ENCODE measurements around the gene SEPTIN14.
"Not testable (repeated sequence)": the region's sequence is repeated elsewhere in the genome, so short reads cannot be mapped to it uniquely, and the experiment has no call there.

Gene SEPTIN14

DNA sequence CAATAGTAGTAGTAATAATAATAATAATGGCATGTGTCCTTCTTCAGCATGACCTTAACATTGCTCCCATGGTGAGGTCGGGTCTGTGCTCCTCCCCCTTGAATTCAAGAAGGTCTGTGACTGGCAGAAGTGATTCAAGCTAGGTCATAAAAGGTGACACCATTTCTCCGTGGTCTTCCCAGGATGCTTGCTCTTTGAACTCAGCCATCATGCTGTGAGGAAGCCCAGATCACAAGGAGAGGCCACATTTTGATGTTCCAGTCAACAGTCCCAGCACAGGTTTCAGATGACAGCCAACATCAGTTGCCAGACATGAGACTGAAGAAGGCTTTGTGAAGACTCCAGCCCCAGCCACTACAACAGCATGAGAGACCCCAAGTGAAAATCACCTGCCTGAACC is 83.9 kb downstream of the SEPTIN14 start:
- DNase-seq = no peak

DNA sequence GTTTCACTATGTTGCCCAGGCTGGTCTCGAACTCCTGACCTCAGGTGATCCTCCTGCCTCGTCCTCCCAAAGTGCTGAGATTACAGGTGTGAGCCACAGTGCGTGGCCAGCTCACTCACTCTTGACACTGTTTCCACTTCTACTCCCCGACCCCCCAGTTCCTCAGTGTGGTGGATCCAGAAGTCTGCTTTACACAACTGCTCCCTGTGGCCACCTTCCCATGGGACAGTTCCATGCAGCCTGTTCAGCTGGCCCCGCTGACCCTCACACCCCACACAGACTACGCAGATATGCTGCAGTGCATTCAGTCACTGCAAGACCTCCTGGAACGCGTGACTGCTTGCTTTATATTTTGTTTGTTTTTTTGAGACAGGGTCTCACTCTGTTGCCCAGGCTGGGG is 86.4 kb downstream of the SEPTIN14 start:
- DNase-seq = no peak

DNA sequence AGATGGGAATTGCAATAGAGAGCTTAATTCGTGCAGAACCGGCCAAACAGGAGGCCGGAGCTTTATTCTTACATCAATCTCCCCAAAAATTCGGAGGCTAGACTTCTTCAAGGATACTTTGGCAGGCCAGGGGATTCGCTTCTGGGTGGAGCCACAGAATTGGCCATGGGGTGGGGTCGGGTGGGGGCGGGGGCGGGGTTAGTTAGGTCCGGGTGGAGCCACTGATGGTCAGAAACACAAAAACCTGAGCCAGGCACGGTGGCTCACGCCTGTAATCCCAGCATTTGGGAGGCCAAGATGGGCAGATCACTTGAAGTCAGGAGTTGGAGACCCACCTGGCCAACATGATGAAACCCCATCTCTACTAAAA is 87.5 kb downstream of the SEPTIN14 start:
- no peak for DNase-seq

- no peak for DNase-seq
These were observed 88.1 kb downstream of the SEPTIN14 start for GRCh38 chr7:55774327-55775050.

- DNase-seq = no peak
These were observed 91.8 kb downstream of the SEPTIN14 start for GRCh38 chr7:55770778-55771177.

- DNase-seq = not testable (repeated sequence)
These were observed 109.2 kb downstream of the SEPTIN14 start for GRCh38 chr7:55753274-55753862.

DNA sequence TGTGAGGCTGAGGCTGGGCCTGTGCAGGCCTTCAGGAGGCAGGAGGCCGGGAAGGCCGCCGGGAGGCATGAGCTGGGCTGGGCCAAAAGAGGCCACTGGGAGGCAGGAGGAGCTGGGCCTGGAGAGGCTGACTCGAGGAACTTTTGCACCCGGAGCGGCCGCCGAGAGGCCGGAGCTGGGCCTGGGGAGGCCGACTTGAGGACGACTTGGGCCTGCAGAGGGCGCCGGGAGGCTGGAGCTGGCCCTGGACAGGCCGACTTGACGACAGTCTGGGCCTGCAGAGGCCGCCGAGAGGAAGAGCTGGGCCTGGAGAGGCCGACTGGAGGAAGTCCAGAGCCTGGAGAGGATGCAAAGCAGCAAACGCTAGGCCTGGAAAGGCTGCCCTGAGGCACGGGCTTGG is 117.8 kb downstream of the SEPTIN14 start:
- not testable (repeated sequence) for DNase-seq
